ENCODE data around the gene BTBD18.

The BTBD18 gene

GRCh38 chr11:57775491-57775890, 23.9 kb upstream of the BTBD18 start:
- DNase-seq (ENCODE audit: low spot score): no peak

GRCh38 chr11:57773026-57773598, 21.5 kb upstream of the BTBD18 start:
- DNase-seq (ENCODE audit: low spot score): no peak

- DNase-seq (ENCODE audit: low spot score): no peak
Observed at GRCh38 chr11:57772562-57772961, 20.9 kb upstream of the BTBD18 start.

- DNase-seq (ENCODE audit: low spot score): no peak
Observed at GRCh38 chr11:57771365-57771764, 19.7 kb upstream of the BTBD18 start.

GRCh38 chr11:57770793-57771192, 19.2 kb upstream of the BTBD18 start:
- DNase-seq (ENCODE audit: low spot score): no peak

GRCh38 chr11:57764972-57765371, 13.4 kb upstream of the BTBD18 start:
- no peak for DNase-seq (ENCODE audit: low spot score)

GRCh38 chr11:57764566-57764965, 12.9 kb upstream of the BTBD18 start:
- no peak for DNase-seq (ENCODE audit: low spot score)

GRCh38 chr11:57764021-57764420, 12.4 kb upstream of the BTBD18 start:
- DNase-seq (ENCODE audit: low spot score): no peak

- DNase-seq (ENCODE audit: low spot score): peak; percentile 85
Observed at GRCh38 chr11:57763568-57763967, 11.9 kb upstream of the BTBD18 start.

- DNase-seq (ENCODE audit: low spot score): no peak
Observed at GRCh38 chr11:57762235-57762861, 10.7 kb upstream of the BTBD18 start.

- peak; percentile 100 for DNase-seq (ENCODE audit: low spot score)
Observed at GRCh38 chr11:57761301-57762234, 9.9 kb upstream of the BTBD18 start, which contains the start of gene CTNND1. Gene CTNND1 (plus strand): TSS chr11:57761802. CDS start chr11:57791479, 29,677 bp downstream.

GRCh38 chr11:57758174-57758573, 6.6 kb upstream of the BTBD18 start:
- no peak for DNase-seq (ENCODE audit: low spot score)

GRCh38 chr11:57752954-57753353, 1.3 kb upstream of the BTBD18 start:
- no peak for DNase-seq (ENCODE audit: low spot score)

GRCh38 chr11:57751176-57751575, 443 bp downstream of the BTBD18 start:
- DNase-seq (ENCODE audit: low spot score): no peak

GRCh38 chr11:57746920-57747319, 4.7 kb downstream of the BTBD18 start:
- DNase-seq (ENCODE audit: low spot score): no peak

- no peak for DNase-seq (ENCODE audit: low spot score)
Observed at GRCh38 chr11:57745206-57745605, 6.4 kb downstream of the BTBD18 start.

- DNase-seq (ENCODE audit: low spot score): no peak
Observed at GRCh38 chr11:57744357-57744756, 7.3 kb downstream of the BTBD18 start.

- DNase-seq (ENCODE audit: low spot score): no peak
Observed at GRCh38 chr11:57742087-57742452, 9.5 kb downstream of the BTBD18 start.

GRCh38 chr11:57741132-57742086, 10.2 kb downstream of the BTBD18 start, which contains the start of gene SELENOH:
Gene SELENOH (plus strand): TSS chr11:57741491. CDS start chr11:57741596, 105 bp downstream.
- peak; percentile 100 for DNase-seq (ENCODE audit: low spot score)

GRCh38 chr11:57735619-57736298, 15.9 kb downstream of the BTBD18 start:
- no peak for DNase-seq (ENCODE audit: low spot score)

GRCh38 chr11:57732661-57733060, 19.0 kb downstream of the BTBD18 start:
- no peak for DNase-seq (ENCODE audit: low spot score)
